Melanocyte of skin (primary cell): ENCODE results near the gene VAT1. TPM values are rescaled to one million over a fixed set of nuclear protein-coding genes. Genes with fewer than 3 reads are reported as not detected.

Experiments
- total RNA-seq, 2 donors: library from RNA; depleted of rRNA; stranded (reverse); fragments of >200 nt; gene quantifications; 2 replicates each; pipeline ENCODE4 v1.2.3, GENCODE V29; 2012

VAT1 gene
- total RNA-seq = 100 to 1,000 TPM; 400 to 703 TPM

GRCh38 chr17:43021741-43022512 is at the start of gene VAT1:
TSS of gene VAT1 (minus strand) at chr17:43022385. CDS start at chr17:43022322, 63 bp downstream.

DNA sequence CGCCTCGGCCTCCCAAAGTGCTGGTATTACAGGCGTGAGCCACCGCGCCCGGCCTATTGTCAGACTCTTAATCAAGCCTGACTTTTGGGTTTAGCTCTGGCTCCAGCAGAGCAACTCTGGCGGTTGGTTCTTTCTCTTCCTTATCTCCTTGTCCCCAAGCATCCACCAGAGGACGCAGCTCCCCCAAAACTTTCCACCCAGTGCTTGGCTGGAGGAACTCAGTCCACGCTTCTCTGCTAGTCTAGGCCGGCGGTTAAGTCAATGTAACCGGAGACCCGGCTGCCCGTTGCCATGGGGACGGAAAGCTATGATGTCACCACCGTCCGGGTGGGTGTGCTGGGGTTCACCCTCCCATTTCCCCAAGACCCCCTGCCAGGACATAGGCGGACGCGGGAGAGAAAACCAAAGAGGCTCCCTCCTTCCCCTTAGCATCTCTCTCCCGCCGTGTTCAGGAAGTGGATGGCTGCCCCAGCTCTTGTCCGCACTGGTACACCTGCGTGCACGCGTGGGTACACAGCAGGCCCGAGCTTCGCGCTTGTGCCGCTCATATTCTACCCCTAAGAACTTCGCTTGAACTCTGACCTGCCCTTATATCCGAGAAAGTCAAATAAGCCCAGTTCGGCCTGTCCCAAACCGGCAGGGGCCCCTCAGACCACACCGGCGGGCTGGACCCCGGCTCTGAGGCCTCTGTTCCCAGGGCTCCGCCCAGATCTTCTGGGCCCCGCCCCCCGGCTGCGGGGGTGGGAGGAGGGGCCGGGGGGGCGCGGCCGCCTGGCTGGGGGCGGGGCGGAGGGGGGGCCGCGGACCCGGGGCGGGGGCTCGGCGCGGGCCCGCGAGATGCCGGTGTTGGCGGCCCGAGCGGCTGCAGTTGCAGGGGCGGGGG is 2.5 kb upstream of the VAT1 start, which contains the start of gene RND2:
Gene RND2 (plus strand): TSS at position 825 of the 883 bp plus-strand sequence. CDS start 117 bp downstream, outside the sequence.

GRCh38 chr17:43006639-43007551 is 15.3 kb downstream of the VAT1 start, which contains the start of gene IFI35:
TSS of gene IFI35 (plus strand) at chr17:43006784. CDS start at chr17:43006948, 164 bp downstream.

GRCh38 chr17:42997984-42998938 is 23.9 kb downstream of the VAT1 start, which contains the start of gene RPL27:
TSS of gene RPL27 (plus strand) at chr17:42998419. CDS start at chr17:42998751, 332 bp downstream.

GRCh38 chr17:42980274-42980765 is 41.9 kb downstream of the VAT1 start, which contains the start of gene RUNDC1:
TSS of gene RUNDC1 (plus strand) at chr17:42980565. CDS start at chr17:42980577, 12 bp downstream.

GRCh38 chr17:42979511-42980273 is 42.5 kb downstream of the VAT1 start, which contains the start of gene PTGES3L:
TSS of gene PTGES3L (minus strand) at chr17:42980080. CDS start at chr17:42980053, 27 bp downstream.

Other genes with a start within 250 kb of the VAT1 start
- gene VPS25, start 248.9 kb downstream of the VAT1 start, total RNA-seq = 10 to 100 TPM; 63.3 to 73.3 TPM
- not detected for gene WNK4, start 241.8 kb downstream of the VAT1 start, total RNA-seq
- 10 to 100 TPM; 68.8 to 96.9 TPM for gene COA3, start 223.7 kb downstream of the VAT1 start, total RNA-seq
- under 1 TPM in 1 of 2 donors, not detected in 1; under 0.01 TPM for gene CNTD1, start 223.5 kb downstream of the VAT1 start, total RNA-seq
- gene BECN1, start 198.1 kb downstream of the VAT1 start, total RNA-seq = 10 to 100 TPM; 68.8 to 94.9 TPM
- gene PSME3, start 189.0 kb downstream of the VAT1 start, total RNA-seq = 100 to 1,000 TPM; 113 to 178 TPM
- 1 to 10 TPM in 1 of 2 donors, under 1 TPM in 1; 1.00 to 1.0 TPM for gene AOC2, start 177.8 kb downstream of the VAT1 start, total RNA-seq
- gene AOC3, start 171.2 kb downstream of the VAT1 start, total RNA-seq = under 1 TPM; under 0.01 TPM
- not detected for gene G6PC1, start 121.6 kb downstream of the VAT1 start, total RNA-seq
- 10 to 100 TPM; 12.4 to 12.7 TPM for gene AARSD1, start 57.9 kb downstream of the VAT1 start, total RNA-seq
- under 1 TPM; 0.33 to 0.34 TPM for gene PTGES3L, start 42.3 kb downstream of the VAT1 start, total RNA-seq
- 1 to 10 TPM; 7.6 to 8.0 TPM for gene RUNDC1, start 41.8 kb downstream of the VAT1 start, total RNA-seq
- gene RPL27, start 24.0 kb downstream of the VAT1 start, total RNA-seq = 1,000 to 10,000 TPM in 1 of 2 donors, 100 to 1,000 TPM in 1; 783 to 1,366 TPM
- 100 to 1,000 TPM; 167 to 255 TPM for gene IFI35, start 15.6 kb downstream of the VAT1 start, total RNA-seq
- gene RND2, start 2.8 kb upstream of the VAT1 start, total RNA-seq = under 1 TPM; 0.33 to 0.34 TPM
- 10 to 100 TPM; 30.6 to 46.6 TPM for gene BRCA1, start 103.0 kb upstream of the VAT1 start, total RNA-seq
- gene NBR1, start 148.8 kb upstream of the VAT1 start, total RNA-seq = 10 to 100 TPM; 72.9 to 93.6 TPM
- 1 to 10 TPM; 2.7 to 4.1 TPM for gene TMEM106A, start 189.5 kb upstream of the VAT1 start, total RNA-seq
- not detected for gene CCDC200, start 206.2 kb upstream of the VAT1 start, total RNA-seq
- gene RNU2-1, start 211.6 kb upstream of the VAT1 start, total RNA-seq = not detected